Heart right ventricle (tissue), 16 donors: ENCODE measurements around the gene ABCA7. TPM values are rescaled to one million over a fixed set of nuclear protein-coding genes. Genes with fewer than 3 reads are reported as not detected.

Experiments used
- ATAC-seq, 8 donors: fragments of 200-7000 bp; cut with Tn5 transposase; one replicate each; pipeline ENCODE4 v1.9.1; 2020; ENCODE audit warnings: mild to moderate bottlenecking in 8 of 8, moderate library complexity in 8 of 8, moderate number of reproducible peaks in 1 of 8
- DNase-seq, 2 donors: peaks; one replicate each; pipeline ENCODE4 v3.0.0-alpha.2; 2020
- H3K27ac ChIP-seq, 10 donors: fragments of 200-600 bp; sonication (generic) in 2 of 10; one replicate each; pipeline versions ENCODE4 v1.5.0 to v1.8.0; 2020 to 2022; ENCODE audit warnings: mild to moderate bottlenecking in 3 of 10
- H3K27me3 ChIP-seq, 7 donors: fragments of 200-600 bp; one replicate each; pipeline ENCODE4 v1.8.0; 2021 to 2022; ENCODE audit warnings: mild to moderate bottlenecking in 2 of 7
- H3K36me3 ChIP-seq, 9 donors: fragments of 200-600 bp; sonication (generic) in 1 of 9; one replicate each; pipeline versions ENCODE4 v1.5.0 to v1.8.0; 2020 to 2022; ENCODE audit warnings: mild to moderate bottlenecking in 2 of 9
- H3K4me1 ChIP-seq, 9 donors: fragments of 200-600 bp; sonication (generic) in 1 of 9; one replicate each; pipeline versions ENCODE4 v1.5.0 to v1.8.0; 2020 to 2022; ENCODE audit warnings: mild to moderate bottlenecking in 4 of 9
- H3K4me3 ChIP-seq, 10 donors: fragments of 200-600 bp; sonication (generic) in 2 of 10; one replicate each; pipeline versions ENCODE4 v1.5.0 to v1.8.0; 2020 to 2022; ENCODE audit warnings: mild to moderate bottlenecking in 7 of 10, moderate library complexity in 2 of 10
- H3K9me3 ChIP-seq, 11 donors: fragments of 200-600 bp in 10 of 11; sonication (generic) in 2 of 11; one replicate each; pipeline versions ENCODE4 v1.5.0 to v1.8.0; 2013 to 2022; ENCODE audit warnings: mild to moderate bottlenecking in 2 of 11, control low read depth in 1 of 11, moderate library complexity in 1 of 11
- CTCF ChIP-seq, 9 donors: fragments of 200-600 bp; sonication (generic) in 2 of 9; IDR thresholded peaks; one replicate each; pipeline versions ENCODE4 v1.5.0 to v1.8.0; 2021 to 2022; ENCODE audit warnings: antibody characterized with exemption in 9 of 9, mild to moderate bottlenecking in 5 of 9, moderate library complexity in 1 of 9
- WGBS, 2 donors: extraction: QIAGEN DNeasy Blood & Tissue Kit; methylation state at CpG; one replicate each; pipeline ENCODE4 v1.1.7; 2013; ENCODE audit warnings: inconsistent platforms in 1 of 2; 5-methylcytosine and 5-hydroxymethylcytosine counted together
- intact Hi-C, 10 donors: fragments of 100-400 bp; cut with DNase I; formaldehyde crosslinking; loops; one replicate each; pipeline versions ENCODE4 v1.11.1 to v1.14.2; 2022
- polyA plus RNA-seq, 2 donors: library from polyadenylated mRNA; stranded (reverse); fragments of 200-250 nt; gene quantifications; one replicate each; pipeline ENCODE4 v1.2.3, GENCODE V29; 2013
- total RNA-seq, 10 donors: library from RNA; stranded (reverse); fragmentation: NEBNext Ultra II Directional in 3 of 10; extraction: Animal tissue kit (Norgen Biotek cat#: 25700) in 3 of 10; gene quantifications; one replicate each; pipeline versions ENCODE4 v1.2.1 to v1.2.4, GENCODE V29; 2021 to 2023
- donor health status: Arrhythmogenic right ventricular cardiomyopathy.
- donor health status: ischemic (EF 13 %, LVEDD 7.1; RV severe dilation, severe dysfunction).
- donor health status: healthy with polysubstance abuse.
- donor health status: DM: no; HTN: yes; CAD: no.
- donor health status: DM: no; HTN: no; CAD: no.
- donor health status: ischemic (EF 25% LVEDD 6.9; RV normal size, moderate dysfunction).
- donor health status: ischemic (EF 25% LVEDD 5.7; RV mildly dilated, moderate dysfunction).
- donor health status: healthy.
- donor health status: DM: yes; HTN: yes; CAD: no.
- donor health status: Ischemic cardiomyopathy.
- donor health status: ischemic (EF 35%, LVEDD 5.7; RV mildly dilated, moderate dysfunction).
- donor health status: nonischemic (EF 11% LVEDD 7.7; RV severe dilation, severe dysfunction).
- donor health status: DM: yes; HTN: yes; CAD: no.
- donor health status: PGD.
- donor health status: ischemic (EF 29% LVEDD 5.4; RV normal size, mild dysfunction).
- donor health status: nonischemic (EF 23%, LVEDD 6.1; RV moderate dilation, normal function).

ABCA7 gene
- total and polyA plus RNA-seq, 12 donors: 2.7 to 23.4 (median 5.6) TPM

GRCh38 chr19:1103708-1104310 lies 63.9 kb downstream of the ABCA7 start, which contains the start of gene GPX4:
Gene GPX4, plus strand, starts transcription at chr19:1103994. Its CDS starts 50 bp downstream, at chr19:1104044.
- DNase-seq (peak; percentile 99), ATAC-seq (peak; percentile 82 to 92 (median 90))
- intact Hi-C loops: loop anchor here in 5 of 10 donors (2.0 to 5.0 kb wide), 4 partner anchors 77 to 138 kb away; partner anchors contain the start of genes RNU6-2 (in 4 of the 5), TMEM259 (in 4 of the 5), ATP5F1D (in 1 of the 5) and CNN2 (in 1 of the 5)
- Histone ChIP-seq H3K4me3 (peak within 1 kb of the TSS; percentile 40 to 96 (median 82)), H3K27ac (peak within 1 kb of the TSS; percentile 88 to 100 (median 98)), H3K4me1 (peaks cover 30 to 78% (median 66%) of the 10 kb centered on the region in 9 donors), H3K36me3 (peaks cover 0 to 36% (median 19%) of the 10 kb centered on the region in 9 donors), H3K27me3 (no peaks in the 10 kb centered on the region), H3K9me3 (peaks cover 0 to 11% (median 0%) of the 10 kb centered on the region in 11 donors)
- TF ChIP-seq CTCF (IDR thresholded peaks at IDR 0.05): no peak
- 0% methylated on average over 57 to 75 of the region's 75 CpGs for WGBS, 2 donors

GRCh38 chr19:1104311-1105007 lies 64.6 kb downstream of the ABCA7 start:
- Histone ChIP-seq H3K9me3 (peaks cover 0 to 10% (median 0%) of the 10 kb centered on the region in 11 donors), H3K27ac (peak overlapping the region; percentile 88 to 100 (median 98)), H3K27me3 (no peaks in the 10 kb centered on the region), H3K36me3 (peaks cover 0 to 42% (median 25%) of the 10 kb centered on the region in 9 donors), H3K4me3 (peak overlapping the region; percentile 40 to 96 (median 82)), H3K4me1 (peaks cover 30 to 72% (median 59%) of the 10 kb centered on the region in 9 donors)
- ATAC-seq (peak; percentile 10 to 53 (median 35)), DNase-seq (peak; percentile 76 to 78)
- WGBS, 2 donors: 1 to 2% methylated on average over 26 to 89 of the region's 93 CpGs
- TF ChIP-seq CTCF (IDR thresholded peaks at IDR 0.05): no peak
- intact Hi-C loops: loop anchor here in 4 of 10 donors (5.0 kb wide), 3 partner anchors 77 to 138 kb away; partner anchors contain the start of genes RNU6-2 (in 3 of the 4), TMEM259 (in 3 of the 4), ATP5F1D (in 1 of the 4) and CNN2 (in 1 of the 4)

GRCh38 chr19:1105008-1105872 lies 65.3 kb downstream of the ABCA7 start:
- no peak for DNase-seq
- H3K4me1 ChIP-seq: peaks cover 30 to 64% (median 51%) of the 10 kb centered on the region in 9 donors

More at GRCh38 chr19:1105008-1105872, 65.3 kb downstream of the ABCA7 start:
- TF ChIP-seq CTCF (IDR thresholded peaks at IDR 0.05): no peak
- Histone ChIP-seq H3K4me3 (peak overlapping the region; percentile 40 to 96 (median 82)), H3K9me3 (peaks cover 0 to 2% (median 0%) of the 10 kb centered on the region in 11 donors), H3K36me3 (peaks cover 0 to 49% (median 30%) of the 10 kb centered on the region in 9 donors), H3K27me3 (no peaks in the 10 kb centered on the region), H3K27ac (peak overlapping the region; percentile 88 to 100 (median 98))
- ATAC-seq: no peak
- 25 to 30% methylated on average over 69 of the region's 69 CpGs for WGBS, 2 donors
- intact Hi-C loops: no loop called here
